GM12878 (cell line): ENCODE results near the gene LITAF. TPM values are rescaled to one million over a fixed set of nuclear protein-coding genes. Genes with fewer than 3 reads are reported as not detected.
"Not testable (repeated sequence)": the region's sequence is repeated elsewhere in the genome, so short reads cannot be mapped to it uniquely, and the experiment has no call there.

ENCODE experiments used
- ATAC-seq: fragments of 200-7000 bp; cut with Tn5 transposase; 3 replicates; pipeline ENCODE4 v1.9.1; 2020; ENCODE audit warnings: mild to moderate bottlenecking, moderate library complexity
- BruUV-seq: library from RNA; stranded (reverse); fragments of 400-500 nt; replicated peaks from 2 replicates; lab custom pipeline; 2021; lab: Mats Ljungman, UMichigan
- CTCF ChIA-PET: fragments of 300-600 bp; sonication (Branson Sonifier 250); formaldehyde crosslinking; extraction: SDS; loops from one replicate; lab custom pipeline; 2021; ENCODE audit warnings: inconsistent platforms; lab: Yijun Ruan, JAX
- POLR2A ChIA-PET: fragments of 350-600 bp; formaldehyde crosslinking; extraction: SDS; loops from one replicate; lab custom pipeline; 2021; ENCODE audit warnings: inconsistent platforms; lab: Charles Lee
- RAD21 ChIA-PET: fragments of 300-600 bp; sonication (Branson Sonifier 250); formaldehyde crosslinking; loops from one replicate; lab custom pipeline; 2023; ENCODE audit warnings: antibody characterized with exemption; ENCODE audit not compliant: unreplicated experiment; lab: Charles Lee
- SMC1A ChIA-PET: fragments of 300-600 bp; sonication (Branson Sonifier 250); formaldehyde crosslinking; loops from one replicate; lab custom pipeline; 2023; ENCODE audit not compliant: unreplicated experiment, uncharacterized antibody; lab: Charles Lee
- DNase-seq: peaks from one replicate; pipeline ENCODE4 v3.0.0-alpha.2; 2011; ENCODE audit warnings: low read depth, low spot score
- FAIRE-seq: peaks from 3 replicates; lab custom pipeline; 2011; peaks lifted over from hg19 to GRCh38; lab: Jason Lieb, UNC
- H2AFZ ChIP-seq: 2 replicates; pipeline ENCODE4 v1.6.0; 2011; ENCODE audit warnings: low read depth, low read length, control low read depth; ENCODE audit not compliant: control insufficient read depth
- H3K27ac ChIP-seq: 2 replicates; pipeline ENCODE4 v1.5.1; 2011; ENCODE audit warnings: control low read depth; ENCODE audit not compliant: control insufficient read depth, insufficient read depth
- H3K27me3 ChIP-seq, 2 experiments: replicated peaks in 1 of 2; 2 replicates each; pipeline versions ENCODE4 v1.6.0 to v1.6.1; 2011; ENCODE audit warnings: low read length in 1 of 2; ENCODE audit not compliant: control insufficient read depth in 2 of 2, insufficient read depth in 2 of 2
- H3K36me3 ChIP-seq, 2 experiments: 2 replicates each; pipeline ENCODE4 v1.5.1; 2011; ENCODE audit warnings: low read length in 1 of 2; ENCODE audit not compliant: control insufficient read depth in 2 of 2, insufficient read depth in 2 of 2
- H3K4me1 ChIP-seq: 2 replicates; pipeline ENCODE4 v1.6.1; 2011; ENCODE audit warnings: mild to moderate bottlenecking, low read length, moderate library complexity, mixed read lengths; ENCODE audit not compliant: control insufficient read depth, insufficient read depth
- H3K4me2 ChIP-seq: 2 replicates; pipeline ENCODE4 v1.6.0; 2011; ENCODE audit warnings: control low read depth; ENCODE audit not compliant: control insufficient read depth, insufficient read depth
- H3K4me3 ChIP-seq: fragments of 200-600 bp; sonication (generic); 2 replicates; pipeline ENCODE4 v1.5.1; 2016
- H3K79me2 ChIP-seq: 2 replicates; pipeline ENCODE4 v1.6.0; 2011; ENCODE audit warnings: low read length; ENCODE audit not compliant: control insufficient read depth, insufficient read depth
- H3K9ac ChIP-seq: 2 replicates; pipeline ENCODE4 v1.8.0; 2011; ENCODE audit warnings: low read length, control low read depth, mixed read lengths; ENCODE audit not compliant: control insufficient read depth, insufficient read depth
- H3K9me3 ChIP-seq: replicated peaks from 3 replicates; pipeline ENCODE4 v1.5.1; 2011; ENCODE audit warnings: mild to moderate bottlenecking, low read length; ENCODE audit not compliant: control insufficient read depth, insufficient read depth
- H4K20me1 ChIP-seq: 2 replicates; pipeline ENCODE4 v1.6.0; 2011; ENCODE audit not compliant: control insufficient read depth, insufficient read depth
- WGBS: methylation state at CpG from one replicate; pipeline ENCODE4 v1.1.6; 2016; ENCODE audit warnings: low lambda C conversion rate; ENCODE audit not compliant: insufficient replicate concordance, insufficient coverage; ENCODE audit errors: missing lambda C conversion rate; 5-methylcytosine and 5-hydroxymethylcytosine counted together
- in situ Hi-C: fragments of 300-500 bp; cut with MboI; formaldehyde crosslinking; loops from 9 replicates; pipeline ENCODE4 v1.14.3; 2018; ENCODE audit warnings: mixed read lengths
- intact Hi-C: fragments of 100-400 bp; cut with micrococcal nuclease; formaldehyde crosslinking; loops from one replicate; pipeline ENCODE4 v1.14.2; 2022; ENCODE audit not compliant: unreplicated experiment
- polyA plus RNA-seq, 11 experiments: library from polyadenylated mRNA; depleted of rRNA in 4 of 11; unstranded in 6 of 11; stranded (reverse) in 5 of 11; fragments of >200 nt; fragmentation: Nextera tagmentation in 4 of 11; fragmentation: Illumina TruSeq in 1 of 11; extraction: Ambion mirVana in 4 of 11; extraction: Trizol in 1 of 11; gene quantifications; 1 replicate in 1 of 11; 2 replicates in 10 of 11; pipeline versions ENCODE4 v1.2.1 to v1.2.3, GENCODE V29; 2011 to 2016; ENCODE audit warnings: inconsistent platforms in 2 of 11, missing spikeins in 2 of 11, low read depth in 1 of 11
- total RNA-seq, 4 experiments: library from RNA; depleted of rRNA in 3 of 4; stranded (reverse); fragments of >200 nt in 3 of 4; fragmentation: Illumina TruSeq in 1 of 4; extraction: Trizol in 1 of 4; gene quantifications; 2 replicates each; pipeline versions ENCODE4 v1.2.1 to v1.2.3, GENCODE V29; 2013 to 2021

Gene LITAF
- total and polyA plus RNA-seq, 10 of the 15 experiments (the other 5 are each of a cell fraction or from before 2014, with no cell fraction given) = 99.2 to 211 (median 147) TPM

- WGBS = 58% methylated on average over 9 of the region's 9 CpGs
- H3K79me2 ChIP-seq, H3K36me3 ChIP-seq, H2AFZ ChIP-seq, DNase-seq, H3K4me1 ChIP-seq, H3K9me3 ChIP-seq, FAIRE-seq, H3K27ac ChIP-seq, H3K4me2 ChIP-seq, in situ Hi-C loops, BruUV-seq, H3K27me3 ChIP-seq, H4K20me1 ChIP-seq, intact Hi-C loops, ATAC-seq, H3K4me3 ChIP-seq, H3K9ac ChIP-seq: not testable (repeated sequence)
- ChIA-PET CTCF (interaction anchor here (0.6 to 0.7 kb wide), 2 partner anchors 84 to 653 kb away, joined by 3 read pairs; no protein-coding TSS in a partner anchor), SMC1A (interaction anchor here (1.1 kb wide), 1 partner anchor 62 kb away, joined by 3 read pairs; no protein-coding TSS in a partner anchor), RAD21 (interaction anchor here (1.3 kb wide), 1 partner anchor 61 kb away, joined by 3 read pairs; no protein-coding TSS in a partner anchor), POLR2A (interaction anchor here (0.6 to 0.7 kb wide), 3 partner anchors 149 to 653 kb away, joined by 5 read pairs; no protein-coding TSS in a partner anchor)
Observed at GRCh38 chr16:11593076-11593475, 6.4 kb upstream of the LITAF start.

GRCh38 chr16:11591630-11592029 is 4.9 kb upstream of the LITAF start:
- H3K36me3 ChIP-seq, DNase-seq, intact Hi-C loops, H3K9me3 ChIP-seq, H4K20me1 ChIP-seq, FAIRE-seq, H3K27me3 ChIP-seq, H3K9ac ChIP-seq, H3K4me3 ChIP-seq, H3K4me2 ChIP-seq, H2AFZ ChIP-seq, H3K4me1 ChIP-seq, H3K79me2 ChIP-seq, ATAC-seq, RAD21 ChIA-PET, BruUV-seq, CTCF ChIA-PET, SMC1A ChIA-PET, in situ Hi-C loops, H3K27ac ChIP-seq: not testable (repeated sequence)
- POLR2A ChIA-PET = interaction anchor here (0.7 kb wide), 1 partner anchor 16 kb away, joined by 3 read pairs; no protein-coding TSS in a partner anchor
- WGBS = 84% methylated on average over 5 of the region's 5 CpGs
